Prostate gland (tissue), 2 donors: ENCODE data around the gene TTYH1. TPM values are rescaled to one million over a fixed set of nuclear protein-coding genes. Genes with fewer than 3 reads are reported as not detected.

ENCODE experiments used
- DNase-seq: peaks from one replicate; pipeline ENCODE4 v3.0.0-alpha.2; 2019; ENCODE audit warnings: low spot score
- H3K27ac ChIP-seq, 2 donors: fragments of 200-600 bp; sonication (generic); 2 replicates each; pipeline ENCODE4 v1.5.1; 2017 to 2019
- H3K27me3 ChIP-seq: fragments of 200-600 bp; sonication (generic); replicated peaks from 2 replicates; pipeline ENCODE4 v1.5.1; 2019; ENCODE audit not compliant: insufficient read depth
- H3K36me3 ChIP-seq, 2 donors: fragments of 200-600 bp; sonication (generic); 1 replicate in 1 of 2; 2 replicates in 1 of 2; pipeline versions ENCODE4 v1.5.1 to v1.8.1; 2017 to 2019
- H3K4me1 ChIP-seq: fragments of 200-600 bp; sonication (generic); replicated peaks from 2 replicates; pipeline ENCODE4 v1.5.1; 2019
- H3K4me3 ChIP-seq, 2 donors: fragments of 200-600 bp; sonication (generic); 2 replicates each; pipeline ENCODE4 v1.5.1; 2017 to 2019
- H3K9me3 ChIP-seq: fragments of 200-600 bp; sonication (generic); 2 replicates; pipeline ENCODE4 v1.5.1; 2017
- POLR2A ChIP-seq: fragments of 450-650 bp; IDR thresholded peaks from one replicate; pipeline ENCODE4 v1.6.1; 2016; ENCODE audit warnings: antibody characterized with exemption, mild to moderate bottlenecking
- POLR2AphosphoS5 ChIP-seq: sonication (generic); formaldehyde crosslinking; IDR thresholded peaks from one replicate; pipeline ENCODE4 v1.6.1; 2017; ENCODE audit warnings: antibody characterized with exemption
- WGBS: methylation state at CpG from one replicate; pipeline ENCODE4 v1.1.5; 2018; 5-methylcytosine and 5-hydroxymethylcytosine counted together
- intact Hi-C: fragments of 100-400 bp; cut with DNase I; formaldehyde crosslinking; loops from one replicate; pipeline ENCODE4 v1.14.2; 2022
- total RNA-seq, 2 donors: library from RNA; depleted of rRNA; stranded (reverse); fragments of >200 nt; gene quantifications; one replicate each; pipeline ENCODE4 v1.1.0, GENCODE V29; 2016
- TF ChIP-seq, protein P1 (sequence below), 4 experiments: fragments of 200-600 bp in 2 of 4; fragments of 450-650 bp in 2 of 4; sonication (generic) in 2 of 4; IDR thresholded peaks; 1 replicate in 3 of 4; 2 replicates in 1 of 4; pipeline ENCODE4 v1.5.1; 2016 to 2019; ENCODE audit warnings: antibody characterized with exemption in 4 of 4, mild to moderate bottlenecking in 2 of 4, moderate library complexity in 2 of 4

TTYH1 gene
- total RNA-seq, 2 donors from 2014 or later: 1.8 to 136 TPM

DNA sequence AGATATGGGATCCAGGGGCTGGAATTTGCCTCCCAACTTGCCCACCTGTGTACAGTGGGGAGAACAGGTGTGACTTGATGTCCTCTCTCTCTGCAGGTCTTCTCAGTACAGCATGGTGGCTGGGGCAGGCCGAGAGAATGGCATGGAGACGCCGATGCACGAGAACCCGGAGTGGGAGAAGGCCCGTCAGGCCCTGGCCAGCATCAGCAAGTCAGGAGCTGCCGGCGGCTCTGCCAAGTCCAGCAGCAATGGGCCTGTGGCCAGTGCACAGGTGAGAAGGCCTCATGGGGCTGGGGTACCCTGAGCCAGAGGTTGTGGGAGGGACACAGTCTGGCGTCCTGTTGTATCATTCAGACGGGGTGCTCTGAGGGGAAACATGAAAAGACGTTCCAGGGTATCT is 36.7 kb downstream of the TTYH1 start:
- TF ChIP-seq, protein P1, sequence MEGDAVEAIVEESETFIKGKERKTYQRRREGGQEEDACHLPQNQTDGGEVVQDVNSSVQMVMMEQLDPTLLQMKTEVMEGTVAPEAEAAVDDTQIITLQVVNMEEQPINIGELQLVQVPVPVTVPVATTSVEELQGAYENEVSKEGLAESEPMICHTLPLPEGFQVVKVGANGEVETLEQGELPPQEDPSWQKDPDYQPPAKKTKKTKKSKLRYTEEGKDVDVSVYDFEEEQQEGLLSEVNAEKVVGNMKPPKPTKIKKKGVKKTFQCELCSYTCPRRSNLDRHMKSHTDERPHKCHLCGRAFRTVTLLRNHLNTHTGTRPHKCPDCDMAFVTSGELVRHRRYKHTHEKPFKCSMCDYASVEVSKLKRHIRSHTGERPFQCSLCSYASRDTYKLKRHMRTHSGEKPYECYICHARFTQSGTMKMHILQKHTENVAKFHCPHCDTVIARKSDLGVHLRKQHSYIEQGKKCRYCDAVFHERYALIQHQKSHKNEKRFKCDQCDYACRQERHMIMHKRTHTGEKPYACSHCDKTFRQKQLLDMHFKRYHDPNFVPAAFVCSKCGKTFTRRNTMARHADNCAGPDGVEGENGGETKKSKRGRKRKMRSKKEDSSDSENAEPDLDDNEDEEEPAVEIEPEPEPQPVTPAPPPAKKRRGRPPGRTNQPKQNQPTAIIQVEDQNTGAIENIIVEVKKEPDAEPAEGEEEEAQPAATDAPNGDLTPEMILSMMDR (IDR thresholded peaks at IDR 0.05): no peak
- TF ChIP-seq POLR2A (no peak), POLR2AphosphoS5 (no peak)
- Histone ChIP-seq H3K27me3 (no peaks in the 10 kb centered on the region), H3K36me3 (peaks cover 44 to 45% of the 10 kb centered on the region in 2 donors), H3K27ac (no peak overlapping the region), H3K9me3 (no peaks in the 10 kb centered on the region), H3K4me1 (peaks cover 12% of the 10 kb centered on the region), H3K4me3 (no peak overlapping the region)
- DNase-seq: no peak
- WGBS: 87% methylated on average over 11 of the region's 11 CpGs
- intact Hi-C loops: no loop called here

DNA sequence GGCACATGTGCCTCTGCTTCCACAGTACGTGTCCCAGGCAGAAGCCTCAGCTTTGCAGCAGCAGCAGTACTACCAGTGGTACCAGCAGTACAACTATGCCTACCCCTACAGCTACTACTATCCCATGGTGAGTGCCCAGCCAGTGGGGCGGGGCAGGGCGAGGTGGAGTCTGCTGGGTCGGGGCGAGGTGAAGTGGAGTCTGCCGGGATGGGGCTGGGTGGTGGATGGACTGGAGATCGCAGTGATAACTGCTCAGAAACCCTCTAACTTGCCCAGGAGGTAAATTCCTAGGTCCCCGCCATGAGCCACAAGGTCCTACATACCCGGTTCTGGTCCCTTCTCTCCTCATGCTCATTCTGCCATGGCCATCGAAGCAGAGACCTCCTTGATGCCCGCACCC is 37.4 kb downstream of the TTYH1 start:
- Histone ChIP-seq H3K36me3 (peaks cover 47 to 50% of the 10 kb centered on the region in 2 donors), H3K4me3 (no peak overlapping the region), H3K27me3 (no peaks in the 10 kb centered on the region), H3K4me1 (peaks cover 10% of the 10 kb centered on the region), H3K27ac (no peak overlapping the region), H3K9me3 (no peaks in the 10 kb centered on the region)
- intact Hi-C loops: no loop called here
- TF ChIP-seq, protein P1 (IDR thresholded peaks at IDR 0.05): no peak
- no peak for TF ChIP-seq POLR2AphosphoS5
- no peak for TF ChIP-seq POLR2A
- 87% methylated on average over 11 of the region's 11 CpGs for WGBS
- no peak for DNase-seq

GRCh38 chr19:54453921-54454780 is 38.9 kb downstream of the TTYH1 start:
- Histone ChIP-seq H3K27ac (no peak overlapping the region), H3K36me3 (peaks cover 57 to 64% of the 10 kb centered on the region in 2 donors), H3K27me3 (no peaks in the 10 kb centered on the region), H3K9me3 (no peaks in the 10 kb centered on the region), H3K4me1 (peaks cover 10% of the 10 kb centered on the region), H3K4me3 (no peak overlapping the region)
- intact Hi-C loops: no loop called here
- WGBS: 89% methylated on average over 25 of the region's 31 CpGs
- TF ChIP-seq POLR2A (no peak), POLR2AphosphoS5 (no peak)
- TF ChIP-seq, protein P1 (IDR thresholded peaks at IDR 0.05): no peak
- DNase-seq: no peak

DNA sequence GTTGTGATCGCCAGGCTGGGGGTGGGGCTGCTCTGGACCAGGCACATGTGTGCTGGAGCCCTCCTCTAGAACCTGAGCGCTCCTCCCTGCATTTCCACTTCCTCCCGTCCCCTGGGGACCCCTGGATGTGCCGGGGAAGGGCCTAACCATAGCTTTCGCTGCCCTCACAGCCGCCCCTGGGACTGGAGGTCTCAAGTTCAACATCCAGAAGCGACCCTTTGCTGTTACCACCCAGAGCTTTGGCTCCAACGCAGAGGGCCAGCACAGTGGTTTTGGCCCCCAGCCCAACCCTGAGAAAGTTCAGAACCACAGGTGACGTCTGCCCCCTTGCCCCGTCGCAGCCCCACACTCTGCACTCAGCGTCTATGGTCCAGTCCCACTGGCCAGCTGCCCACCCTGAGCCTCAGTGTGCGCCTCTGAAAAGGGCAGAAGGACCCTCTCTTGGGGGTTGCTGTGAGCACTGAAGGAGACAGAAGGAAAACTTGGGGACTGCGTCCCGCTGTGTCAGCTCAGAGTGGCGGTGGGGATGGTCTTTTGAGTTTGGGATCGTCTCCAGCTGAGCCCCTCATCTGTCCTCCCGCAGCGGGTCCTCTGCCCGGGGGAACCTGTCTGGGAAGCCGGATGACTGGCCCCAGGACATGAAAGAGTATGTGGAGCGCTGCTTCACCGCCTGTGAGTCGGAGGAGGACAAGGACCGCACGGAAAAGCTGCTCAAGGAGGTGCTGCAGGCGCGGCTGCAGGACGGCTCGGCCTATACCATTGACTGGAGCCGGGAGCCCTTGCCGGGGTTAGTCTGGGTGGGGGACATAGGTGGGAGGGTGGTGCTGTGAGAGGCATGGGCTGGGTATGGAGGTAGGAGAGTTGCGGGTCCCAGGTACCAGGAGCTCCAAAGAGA is 39.8 kb downstream of the TTYH1 start:
- no peak for DNase-seq
- no peaks in the 10 kb centered on the region for H3K27me3 ChIP-seq
- peaks cover 10% of the 10 kb centered on the region for H3K4me1 ChIP-seq
- no peaks in the 10 kb centered on the region for H3K9me3 ChIP-seq
- intact Hi-C loops: no loop called here
- no peak for TF ChIP-seq POLR2A
- TF ChIP-seq, protein P1 (IDR thresholded peaks at IDR 0.05): no peak
- TF ChIP-seq POLR2AphosphoS5: no peak
- no peak overlapping the region for H3K27ac ChIP-seq
- H3K36me3 ChIP-seq: peaks cover 57 to 64% of the 10 kb centered on the region in 2 donors
- no peak overlapping the region for H3K4me3 ChIP-seq
- WGBS: 87% methylated on average over 33 of the region's 33 CpGs
